NCI-H2171 (cell line): Measurements from ENCODE around the gene MVK.

Experiments
- DNase-seq: peaks from one replicate; lab custom pipeline; 2025; lab: John Stamatoyannopoulos, UW

Gene MVK

GRCh38 chr12:109567296-109567695, 6.3 kb upstream of the MVK start:
- DNase-seq, result no peak

DNA sequence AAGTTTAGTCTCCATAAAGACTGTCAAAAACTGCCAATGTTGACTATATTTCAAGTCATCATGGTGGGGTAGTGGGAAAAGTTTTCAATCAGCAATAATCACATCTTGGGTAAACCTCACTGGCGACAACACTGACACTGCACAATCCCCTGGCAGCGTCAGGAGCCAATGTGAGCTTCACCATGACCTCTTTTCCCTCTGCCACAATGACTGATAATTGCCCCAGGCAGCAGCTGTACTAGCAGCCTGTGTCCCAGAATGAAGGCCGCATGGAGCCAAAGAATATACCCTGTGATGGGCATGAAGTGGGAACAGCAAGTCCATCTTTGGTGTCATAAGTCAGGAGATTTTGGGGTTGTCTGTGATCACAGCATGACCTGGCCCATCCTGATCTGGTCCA, 5.6 kb upstream of the MVK start:
- DNase-seq, result no peak

GRCh38 chr12:109568486-109568885, 5.1 kb upstream of the MVK start:
- no peak for DNase-seq

- DNase-seq, result no peak
These were observed 1.7 kb upstream of the MVK start for GRCh38 chr12:109571773-109572505.

DNA sequence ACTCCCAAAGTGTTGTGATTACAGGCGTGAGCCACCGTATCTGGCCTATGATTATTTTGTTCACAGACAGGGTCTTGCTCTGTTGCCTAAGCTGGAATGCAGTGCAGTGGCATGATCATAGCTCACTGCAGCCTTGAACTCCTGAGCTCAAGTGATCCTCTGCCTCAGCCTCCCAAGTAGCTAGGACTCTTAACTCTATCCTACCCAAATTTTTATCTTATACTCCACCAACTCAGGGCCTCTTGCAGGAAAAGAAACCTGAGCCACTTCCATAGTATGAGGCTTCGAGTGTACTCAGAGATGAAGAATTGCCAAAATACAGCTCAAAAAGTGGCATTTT, 1.1 kb upstream of the MVK start:
- no peak for DNase-seq

DNA sequence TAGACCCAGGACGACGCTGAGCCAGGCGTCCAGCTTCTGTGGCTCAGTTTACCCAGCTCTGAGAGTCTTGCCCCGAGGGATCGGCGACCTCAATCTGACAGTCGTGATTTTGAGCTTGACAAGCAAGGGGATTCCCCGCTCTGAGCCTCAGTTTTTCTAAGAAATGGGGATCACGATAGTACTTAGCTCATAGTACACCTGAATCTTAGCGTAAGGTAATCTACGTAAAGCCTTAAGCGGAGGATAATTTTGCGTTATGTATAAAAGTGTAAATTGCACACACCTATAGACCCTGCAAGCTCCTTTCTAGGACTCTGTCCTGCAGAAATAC, 285 bp downstream of the MVK start:
- no peak for DNase-seq

GRCh38 chr12:109575683-109576082, 2.1 kb downstream of the MVK start:
- no peak for DNase-seq

DNA sequence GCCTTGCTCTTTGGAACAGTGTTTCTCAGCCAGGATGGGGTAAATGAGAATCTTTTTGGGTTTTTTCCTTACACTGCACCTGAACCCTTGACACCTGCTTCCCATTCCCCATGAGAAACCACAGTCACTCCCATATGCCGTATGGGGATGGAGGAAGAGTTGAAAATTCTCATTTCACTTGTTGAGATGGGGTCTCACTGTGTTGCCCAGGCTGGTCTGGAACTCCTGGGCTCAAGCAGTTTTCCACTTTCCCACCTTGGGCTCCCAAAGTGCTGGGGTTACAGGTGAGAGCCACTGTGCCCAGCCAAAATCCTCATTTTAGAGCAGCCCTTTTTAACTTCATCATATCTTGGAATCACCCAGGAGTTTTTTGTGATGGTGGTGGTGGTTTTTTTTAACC, 3.7 kb downstream of the MVK start:
- no peak for DNase-seq

GRCh38 chr12:109578330-109578927, 4.8 kb downstream of the MVK start:
- no peak for DNase-seq

- DNase-seq, result no peak
These were observed 6.0 kb downstream of the MVK start for GRCh38 chr12:109579639-109580038.

DNA sequence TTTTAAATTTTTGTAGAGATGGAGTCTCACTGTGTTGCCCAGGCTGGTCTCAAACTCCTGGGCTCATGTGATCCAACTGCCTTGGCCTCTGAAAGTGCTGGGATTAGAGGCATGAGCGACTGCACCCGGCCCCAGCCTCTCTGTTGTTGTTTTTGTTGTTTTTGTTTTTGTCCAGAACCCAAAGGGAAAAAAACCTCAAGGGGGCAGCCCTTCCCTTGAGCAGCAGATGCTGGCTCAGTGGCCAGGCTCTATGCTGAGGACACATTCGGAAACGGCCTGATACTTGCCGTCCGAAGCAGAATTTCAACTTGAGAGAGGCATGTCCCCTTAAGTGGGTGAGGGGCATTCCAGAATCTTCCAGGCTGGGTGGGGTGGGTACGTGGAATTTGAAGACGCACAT, 6.7 kb downstream of the MVK start:
- DNase-seq, result no peak

DNA sequence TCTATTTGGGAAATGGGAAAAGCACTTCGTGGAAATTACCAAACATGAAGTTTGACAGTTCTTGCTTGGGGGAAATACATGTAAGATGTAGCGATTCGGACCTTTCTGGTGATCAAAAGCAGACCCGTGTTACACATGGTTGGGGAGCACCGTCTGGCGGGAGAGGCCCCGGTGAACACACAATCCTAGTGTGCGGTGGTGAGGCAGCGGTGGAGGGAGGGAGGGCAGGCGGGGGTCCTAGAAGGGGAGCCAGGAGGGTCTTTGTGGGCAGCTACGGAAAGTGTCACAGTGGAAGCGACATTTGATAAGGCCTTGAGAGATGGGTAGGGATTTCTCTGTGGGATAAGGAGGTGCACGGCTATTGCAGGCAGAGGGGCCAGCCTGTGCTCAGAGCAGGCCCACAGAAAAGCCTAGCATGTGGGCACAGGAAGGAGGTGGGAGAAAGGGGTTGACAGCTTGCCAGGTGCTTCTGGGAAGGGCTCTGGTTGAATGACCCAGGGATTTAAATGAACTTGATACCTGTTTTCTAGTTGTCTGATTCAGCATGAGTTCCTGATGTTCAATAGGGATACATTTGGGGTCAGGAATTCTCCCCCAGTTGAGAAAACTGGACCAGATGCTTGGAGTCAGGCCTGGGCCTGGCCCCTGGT, 7.2 kb downstream of the MVK start:
- DNase-seq, result peak; percentile 88

- DNase-seq, result no peak
These were observed 7.7 kb downstream of the MVK start for GRCh38 chr12:109581334-109581691.

- DNase-seq, result no peak
These were observed 8.3 kb downstream of the MVK start for GRCh38 chr12:109581856-109582255.

DNA sequence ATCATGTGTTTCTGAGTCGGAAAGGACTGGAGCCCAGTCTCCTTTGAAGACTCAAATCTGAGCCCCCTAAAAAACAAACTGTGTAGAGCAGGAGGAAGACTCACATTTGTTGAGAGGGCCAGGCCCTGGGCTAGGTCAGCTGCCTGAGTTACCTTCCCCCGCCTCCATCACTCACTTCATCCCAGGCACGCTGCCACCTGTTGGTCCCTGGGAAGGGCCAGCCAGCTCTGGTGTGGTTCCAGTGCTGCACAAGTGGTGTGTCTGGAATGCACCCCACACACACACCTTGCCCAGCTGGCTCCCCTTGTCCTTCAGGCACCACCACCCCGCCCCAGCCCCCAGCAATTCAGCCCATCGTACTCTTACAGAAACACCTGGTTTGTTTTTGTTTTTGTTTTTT, 9.0 kb downstream of the MVK start:
- no peak for DNase-seq

DNA sequence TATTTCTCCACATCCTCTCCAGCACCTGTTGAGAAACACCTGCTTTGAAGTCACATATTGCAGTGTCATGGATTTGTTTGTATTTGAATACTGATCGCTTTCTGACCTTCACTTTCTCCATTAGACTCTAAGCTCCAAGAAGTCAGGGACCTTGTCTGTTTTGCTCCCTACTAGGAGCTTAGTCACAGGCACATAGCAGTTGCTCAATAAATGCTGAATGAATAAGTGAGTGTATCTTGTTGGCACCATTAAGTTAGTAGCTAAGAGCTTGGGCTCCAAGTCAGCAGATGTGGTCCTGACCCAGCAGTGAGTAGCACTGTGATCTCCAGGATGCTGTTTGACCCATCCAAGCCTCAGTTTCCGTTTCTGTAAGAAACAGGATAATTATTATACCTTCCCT, 10.1 kb downstream of the MVK start:
- DNase-seq, result no peak

- DNase-seq, result no peak
These were observed 13.0 kb downstream of the MVK start for GRCh38 chr12:109586385-109587296.

DNA sequence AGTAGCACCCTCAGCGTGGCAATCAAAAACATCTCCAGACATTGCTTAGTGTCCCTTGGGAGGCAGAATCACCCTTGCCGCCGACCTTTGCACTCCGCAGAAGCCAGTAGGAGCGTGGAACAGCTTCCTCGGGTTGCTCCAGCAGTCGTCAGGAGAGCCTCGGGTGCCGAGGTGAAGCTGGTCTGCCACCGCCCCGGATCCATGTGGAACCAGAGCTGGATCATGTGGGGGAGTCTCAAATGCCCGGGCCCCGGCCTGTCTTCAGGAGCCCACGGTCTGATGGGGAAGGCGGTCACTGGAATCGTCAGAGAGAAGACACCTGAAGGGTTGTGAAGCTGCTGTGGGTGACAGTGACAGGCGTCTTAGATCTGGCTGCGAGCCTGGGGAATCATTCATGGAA, 14.3 kb downstream of the MVK start:
- DNase-seq, result no peak

DNA sequence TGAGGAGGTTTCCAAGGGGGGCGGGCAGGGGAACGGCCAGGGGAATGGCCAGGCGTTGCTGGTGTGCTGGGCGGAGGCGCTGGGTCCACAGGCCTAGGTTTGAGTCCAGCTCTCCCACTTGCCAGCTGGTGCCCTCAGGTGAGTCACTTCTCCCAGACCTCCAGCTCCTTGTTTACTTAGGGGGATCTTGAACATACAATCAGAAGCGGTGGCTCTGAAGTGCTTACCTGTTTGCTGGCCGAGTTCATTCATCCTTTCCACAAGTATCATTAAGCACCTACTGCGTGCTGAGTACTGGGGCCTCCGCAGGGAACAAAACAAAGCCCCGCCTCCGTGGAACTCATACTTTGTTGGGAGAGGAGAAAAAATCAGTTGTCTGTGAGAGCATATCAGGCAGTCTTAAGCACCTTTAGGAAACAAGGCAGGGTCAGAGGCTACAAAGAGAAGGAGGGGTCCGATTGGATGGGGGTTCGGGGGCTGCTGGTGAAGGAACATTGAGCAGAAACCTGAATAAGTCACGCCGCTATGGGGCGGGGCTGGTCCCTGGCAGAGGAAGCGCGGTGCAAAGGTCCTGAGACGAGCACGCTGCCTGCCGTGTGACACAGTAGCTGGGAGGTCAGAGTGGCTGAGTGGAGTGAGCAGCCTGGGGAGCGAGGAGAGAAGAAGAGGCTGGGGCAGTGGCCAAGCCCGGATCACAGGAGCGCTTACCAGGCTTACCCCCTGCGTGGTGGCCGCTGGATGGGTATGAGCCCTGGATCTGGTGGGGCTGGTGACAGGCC, 15.1 kb downstream of the MVK start:
- no peak for DNase-seq

- no peak for DNase-seq
These were observed 15.6 kb downstream of the MVK start for GRCh38 chr12:109589240-109589590.

DNA sequence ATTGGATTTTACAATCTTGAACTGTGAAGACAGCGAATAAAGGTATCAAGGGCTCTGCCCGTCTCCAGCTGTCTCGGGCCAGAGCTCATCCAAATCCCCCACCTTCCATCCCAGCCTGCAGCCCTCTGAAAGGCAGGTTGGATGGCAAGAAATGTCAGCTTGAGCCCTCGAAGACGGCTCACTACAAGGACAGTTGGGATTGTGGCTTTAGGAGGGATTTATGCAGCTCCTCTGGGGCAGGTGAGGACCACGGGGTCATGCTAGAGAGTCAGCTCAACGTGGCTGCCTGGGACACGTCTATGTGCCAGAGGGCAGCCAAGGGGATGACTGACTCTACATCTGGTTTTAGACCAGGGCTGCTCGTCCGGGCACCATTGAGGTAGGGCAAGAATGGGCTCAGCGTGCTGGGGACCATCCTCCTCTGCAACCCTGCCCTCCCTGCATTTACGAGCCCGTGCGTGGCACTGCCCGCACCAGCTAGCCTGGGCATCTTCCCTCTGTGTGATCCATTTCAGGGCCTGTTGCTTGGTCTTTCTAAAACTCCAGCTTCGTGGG, 16.2 kb downstream of the MVK start:
- DNase-seq, result no peak

DNA sequence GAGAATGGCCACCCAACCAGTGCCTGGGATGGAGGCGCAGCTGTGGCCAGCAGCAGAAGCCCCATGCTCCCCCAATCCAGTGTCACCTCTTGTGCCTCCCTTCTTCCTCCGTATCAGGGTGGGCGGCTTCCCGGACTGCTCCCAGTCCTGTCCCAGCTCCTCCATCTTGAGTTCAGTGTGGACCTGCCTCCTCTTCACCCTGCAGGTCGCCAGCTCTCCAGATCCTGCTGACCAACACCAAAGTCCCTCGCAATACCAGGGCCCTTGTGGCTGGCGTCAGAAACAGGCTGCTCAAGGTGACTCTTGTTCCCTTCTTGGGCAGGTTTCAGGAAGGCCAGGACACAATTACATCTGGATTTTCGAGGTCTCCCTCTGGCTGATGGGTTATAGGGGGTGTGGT, 17.0 kb downstream of the MVK start:
- DNase-seq, result no peak
